OCI-LY7 (cell line): ENCODE results near the gene HTR2A. TPM values are rescaled to one million over a fixed set of nuclear protein-coding genes. Genes with fewer than 3 reads are reported as not detected.

Source experiments
- BruUV-seq: library from RNA; stranded (reverse); fragments of 400-500 nt; replicated peaks from 2 replicates; lab custom pipeline; 2021; lab: Mats Ljungman, UMichigan
- CTCF ChIA-PET: fragments of 300-600 bp; sonication (Branson Sonifier 250); formaldehyde crosslinking; loops from one replicate; lab custom pipeline; 2022; ENCODE audit warnings: antibody characterized with exemption; ENCODE audit not compliant: unreplicated experiment; lab: Charles Lee
- POLR2A ChIA-PET: fragments of 300-600 bp; sonication (Branson Sonifier 250); formaldehyde crosslinking; loops from one replicate; lab custom pipeline; 2022; ENCODE audit warnings: antibody characterized with exemption; lab: Charles Lee
- DNase-seq: peaks from one replicate; pipeline ENCODE4 v3.0.0-alpha.2; 2015; ENCODE audit warnings: low spot score
- H2AFZ ChIP-seq: fragments of 200-600 bp; sonication (generic), shearing (Covaris generic); 2 replicates; pipeline ENCODE4 v1.6.1; 2014; ENCODE audit warnings: mild to moderate bottlenecking, antibody characterized with exemption, low read length, moderate library complexity
- H3K27ac ChIP-seq: fragments of 200-600 bp; sonication (generic); 2 replicates; pipeline ENCODE4 v1.5.1; 2014; ENCODE audit warnings: mixed run types, low read depth, mild to moderate bottlenecking, moderate library complexity, low read length, inconsistent platforms; ENCODE audit not compliant: poor library complexity, severe bottlenecking
- H3K36me3 ChIP-seq: fragments of 200-600 bp; sonication (generic); 2 replicates; pipeline ENCODE4 v1.6.1; 2014; ENCODE audit warnings: mild to moderate bottlenecking, antibody characterized with exemption, low read length, moderate library complexity, mixed read lengths; ENCODE audit not compliant: insufficient read depth
- H3K4me1 ChIP-seq: fragments of 200-600 bp; sonication (generic); 2 replicates; pipeline ENCODE4 v1.5.1; 2014; ENCODE audit warnings: mild to moderate bottlenecking, low read length; ENCODE audit not compliant: insufficient read depth, poor library complexity, severe bottlenecking
- H3K4me2 ChIP-seq: fragments of 200-600 bp; sonication (generic); 2 replicates; pipeline ENCODE4 v1.6.1; 2014; ENCODE audit warnings: mild to moderate bottlenecking, low read length
- H3K4me3 ChIP-seq: fragments of 200-600 bp; sonication (generic); 2 replicates; pipeline ENCODE4 v1.5.1; 2014; ENCODE audit warnings: mild to moderate bottlenecking, low read depth, low read length; ENCODE audit not compliant: poor library complexity, severe bottlenecking
- H3K79me2 ChIP-seq: fragments of 200-600 bp; sonication (generic); 2 replicates; pipeline ENCODE4 v1.6.1; 2016; ENCODE audit warnings: low read depth, mild to moderate bottlenecking, low read length, moderate library complexity, mixed read lengths; ENCODE audit not compliant: insufficient read depth
- H3K9me2 ChIP-seq: fragments of 200-600 bp; sonication (generic); 2 replicates; pipeline ENCODE4 v1.6.1; 2016; ENCODE audit warnings: mild to moderate bottlenecking, low read length, mixed read lengths; ENCODE audit not compliant: insufficient read depth
- H3K9me3 ChIP-seq: fragments of 200-600 bp; sonication (generic); 2 replicates; pipeline ENCODE4 v1.6.1; 2014; ENCODE audit warnings: mild to moderate bottlenecking, mixed run types, low read length, mixed read lengths
- H4K20me1 ChIP-seq: fragments of 200-600 bp; sonication (generic); 2 replicates; pipeline ENCODE4 v1.6.1; 2014; ENCODE audit warnings: mild to moderate bottlenecking, antibody characterized with exemption, low read length, moderate library complexity, mixed read lengths; ENCODE audit not compliant: insufficient read depth
- EZH2phosphoT487 ChIP-seq: fragments of 200-600 bp; sonication (generic); IDR thresholded peaks from 2 replicates; pipeline ENCODE4 v1.6.1; 2018; ENCODE audit warnings: low read depth, borderline replicate concordance, mild to moderate bottlenecking, mixed run types, antibody characterized with exemption, low read length, moderate library complexity, mixed read lengths
- intact Hi-C: fragments of 100-400 bp; cut with micrococcal nuclease; formaldehyde crosslinking; loops from one replicate; pipeline ENCODE4 v1.10.0; 2022; ENCODE audit not compliant: unreplicated experiment
- total RNA-seq, 2 experiments: library from RNA; depleted of rRNA in 1 of 2; stranded (reverse); fragments of >200 nt in 1 of 2; shearing (Covaris generic) in 1 of 2; gene quantifications; 2 replicates each; pipeline ENCODE4 v1.2.3, GENCODE V29; 2014 to 2022
- TF ChIP-seq, protein P1 (sequence below): fragments of 200-600 bp; sonication (generic); conservative IDR thresholded peaks from 2 replicates; pipeline ENCODE4 v1.5.1; 2014; ENCODE audit warnings: mild to moderate bottlenecking, antibody characterized with exemption, low read length, moderate library complexity, mixed read lengths

The HTR2A gene
- total RNA-seq, 2 experiments from 2014 or later = not detected

DNA sequence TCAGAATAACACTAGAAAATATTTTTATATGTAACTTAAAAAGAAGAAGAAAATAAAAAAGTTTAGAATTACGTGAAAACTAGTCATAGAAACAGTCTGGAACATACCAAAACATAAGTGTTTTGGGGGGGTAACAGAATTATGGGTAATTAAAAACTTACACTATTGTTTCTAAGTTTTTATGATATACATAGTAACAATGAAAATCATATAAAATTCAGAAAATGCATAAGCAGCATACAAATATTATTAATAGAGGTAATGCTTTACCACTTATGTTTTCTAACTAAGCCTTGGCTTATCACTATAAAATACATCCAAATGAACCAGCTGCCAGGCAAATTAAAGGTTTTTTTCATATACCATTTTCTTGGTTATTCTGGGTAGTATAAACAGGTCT is 114.8 kb downstream of the HTR2A start:
- H3K27ac ChIP-seq = no peak overlapping the region
- ChIA-PET CTCF (no interaction called here), POLR2A (no interaction called here)
- H3K9me2 ChIP-seq = no peaks in the 10 kb centered on the region
- H3K79me2 ChIP-seq = no peaks in the 10 kb centered on the region
- H4K20me1 ChIP-seq = no peaks in the 10 kb centered on the region
- no TSS peak for BruUV-seq
- intact Hi-C loops = no loop called here
- no peak for DNase-seq
- H3K4me3 ChIP-seq = no peak overlapping the region
- H3K9me3 ChIP-seq = no peaks in the 10 kb centered on the region
- H2AFZ ChIP-seq = no peak overlapping the region
- no peak overlapping the region for H3K4me2 ChIP-seq
- H3K4me1 ChIP-seq = no peaks in the 10 kb centered on the region
- no peak for TF ChIP-seq EZH2phosphoT487
- TF ChIP-seq, protein P1, sequence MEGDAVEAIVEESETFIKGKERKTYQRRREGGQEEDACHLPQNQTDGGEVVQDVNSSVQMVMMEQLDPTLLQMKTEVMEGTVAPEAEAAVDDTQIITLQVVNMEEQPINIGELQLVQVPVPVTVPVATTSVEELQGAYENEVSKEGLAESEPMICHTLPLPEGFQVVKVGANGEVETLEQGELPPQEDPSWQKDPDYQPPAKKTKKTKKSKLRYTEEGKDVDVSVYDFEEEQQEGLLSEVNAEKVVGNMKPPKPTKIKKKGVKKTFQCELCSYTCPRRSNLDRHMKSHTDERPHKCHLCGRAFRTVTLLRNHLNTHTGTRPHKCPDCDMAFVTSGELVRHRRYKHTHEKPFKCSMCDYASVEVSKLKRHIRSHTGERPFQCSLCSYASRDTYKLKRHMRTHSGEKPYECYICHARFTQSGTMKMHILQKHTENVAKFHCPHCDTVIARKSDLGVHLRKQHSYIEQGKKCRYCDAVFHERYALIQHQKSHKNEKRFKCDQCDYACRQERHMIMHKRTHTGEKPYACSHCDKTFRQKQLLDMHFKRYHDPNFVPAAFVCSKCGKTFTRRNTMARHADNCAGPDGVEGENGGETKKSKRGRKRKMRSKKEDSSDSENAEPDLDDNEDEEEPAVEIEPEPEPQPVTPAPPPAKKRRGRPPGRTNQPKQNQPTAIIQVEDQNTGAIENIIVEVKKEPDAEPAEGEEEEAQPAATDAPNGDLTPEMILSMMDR = no peak
- peaks cover 66% of the 10 kb centered on the region for H3K36me3 ChIP-seq

Other genes with a start within 250 kb of the HTR2A start
- gene ESD, start 99.9 kb downstream of the HTR2A start, total RNA-seq (2014; rRNA removed; shearing (Covaris generic)) = 30.2 and 48.0 TPM in 2 replicates
- gene ESD, start 99.9 kb downstream of the HTR2A start, total RNA-seq (2022) = 41.6 and 44.1 TPM in 2 replicates